Adrenal gland (tissue), 12 donors: ENCODE results near the gene SLC12A5. TPM values are rescaled to one million over a fixed set of nuclear protein-coding genes. Genes with fewer than 3 reads are reported as not detected.

Experiments
- DNase-seq, 7 donors: peaks; one replicate each; pipeline ENCODE4 v3.0.0-alpha.2; 2019 to 2020
- H3K27ac ChIP-seq, 5 donors: fragments of 200-600 bp; sonication (generic) in 4 of 5; 1 replicate in 3 of 5; 2 replicates in 2 of 5; pipeline versions ENCODE4 v1.5.1 to v1.8.0; 2016 to 2020; ENCODE audit warnings: mild to moderate bottlenecking in 1 of 5
- H3K27me3 ChIP-seq: fragments of 200-600 bp; 2 replicates; pipeline ENCODE4 v1.8.0; 2021
- H3K36me3 ChIP-seq, 2 donors: fragments of 200-600 bp; replicated peaks in 1 of 2; 1 replicate in 1 of 2; 2 replicates in 1 of 2; pipeline versions ENCODE4 v1.5.1 to v1.8.0; 2018 to 2022
- H3K4me1 ChIP-seq, 2 donors: fragments of 200-600 bp; replicated peaks in 1 of 2; 1 replicate in 1 of 2; 2 replicates in 1 of 2; pipeline versions ENCODE4 v1.5.1 to v1.8.0; 2018 to 2021
- H3K4me3 ChIP-seq, 4 donors: fragments of 200-600 bp; sonication (generic) in 3 of 4; one replicate each; pipeline ENCODE4 v1.5.1; 2016 to 2018
- H3K9me3 ChIP-seq, 3 donors: fragments of 200-600 bp; sonication (generic) in 1 of 3; replicated peaks in 1 of 3; 1 replicate in 2 of 3; 2 replicates in 1 of 3; pipeline versions ENCODE4 v1.5.1 to v1.8.0; 2016 to 2021
- CTCF ChIP-seq, 6 experiments: fragments of 450-650 bp in 4 of 6; fragments of 200-600 bp in 2 of 6; sonication (generic) in 1 of 6; IDR thresholded peaks; 1 replicate in 5 of 6; 2 replicates in 1 of 6; pipeline versions ENCODE4 v1.5.1 to v1.8.0; 2016 to 2021; ENCODE audit warnings: antibody characterized with exemption in 6 of 6, mild to moderate bottlenecking in 2 of 6, moderate library complexity in 1 of 6
- POLR2A ChIP-seq, 2 donors: fragments of 450-650 bp; IDR thresholded peaks; one replicate each; pipeline ENCODE4 v1.6.1; 2017; ENCODE audit warnings: antibody characterized with exemption in 2 of 2, mild to moderate bottlenecking in 2 of 2, moderate library complexity in 1 of 2
- WGBS, 4 donors: extraction: QIAGEN DNeasy Blood & Tissue Kit in 2 of 4; methylation state at CpG; one replicate each; pipeline versions ENCODE4 v1.1.5 to v1.1.7; 2013 to 2017; 5-methylcytosine and 5-hydroxymethylcytosine counted together
- intact Hi-C, 2 donors: fragments of 100-400 bp; cut with DNase I; formaldehyde crosslinking; loops; one replicate each; pipeline versions ENCODE4 v1.14.1 to v1.15.0; 2022 to 2023
- polyA plus RNA-seq, 3 donors: library from polyadenylated mRNA; stranded (reverse); fragments of 200-250 nt in 2 of 3; fragments of 350-450 nt in 1 of 3; fragmentation: Illumina TruSeq in 1 of 3; extraction: RNeasy Lipid Tissue Mini Kit (QIAGEN cat#74804) in 1 of 3; gene quantifications; one replicate each; pipeline ENCODE4 v1.2.3, GENCODE V29; 2013 to 2014
- total RNA-seq, 9 donors: library from RNA; depleted of rRNA in 4 of 9; stranded (reverse); fragments of >200 nt in 4 of 9; fragments of 120-200 nt in 1 of 9; fragmentation: NEBNext Ultra II Directional in 1 of 9; extraction: Animal tissue kit (Norgen Biotek cat#: 25700) in 1 of 9; gene quantifications; one replicate each; pipeline versions ENCODE4 v1.1.0 to v1.2.4, GENCODE V29; 2013 to 2023
- donor health status: healthy with polysubstance abuse.
- donor health status: Bipolar disorder and iron deficiency.
- donor health status: DM: yes; HTN: yes; CAD: no.
- donor health status: DM: no; HTN: no; CAD: no.
- donor health status: DM: no; HTN: no; CAD: no.
- donor health status: DM: yes; HTN: yes; CAD: no.

SLC12A5 gene
- total and polyA plus RNA-seq, 12 donors, result 0.30 to 121 (median 16.2) TPM

DNA sequence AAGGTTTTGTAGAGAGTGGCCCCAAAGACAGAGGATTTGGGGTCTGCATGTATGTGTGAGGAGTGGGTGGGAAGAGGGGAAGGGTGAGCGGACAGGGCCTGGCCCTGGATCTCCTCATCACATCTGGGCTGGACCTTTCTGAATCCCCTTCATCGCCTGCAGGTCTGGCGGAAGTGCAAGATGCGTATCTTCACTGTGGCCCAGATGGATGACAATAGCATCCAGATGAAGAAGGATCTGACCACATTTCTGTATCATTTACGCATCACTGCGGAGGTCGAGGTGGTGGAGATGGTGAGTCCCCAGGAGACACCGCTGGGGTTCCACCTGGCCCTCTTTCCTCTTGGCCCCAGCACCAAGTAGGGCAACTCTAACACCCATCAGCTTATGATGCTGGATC, 24.4 kb downstream of the SLC12A5 start:
- TF ChIP-seq POLR2A (IDR thresholded peaks at IDR 0.05) (no peak), CTCF (IDR thresholded peaks at IDR 0.05) (no peak)
- Histone ChIP-seq H3K9me3 (no peaks in the 10 kb centered on the region), H3K4me1 (peaks cover 7 to 11% of the 10 kb centered on the region in 2 donors), H3K27ac (no peak overlapping the region), H3K4me3 (no peak overlapping the region), H3K27me3 (no peaks in the 10 kb centered on the region), H3K36me3 (no peaks in the 10 kb centered on the region)
- 88 to 94% (median 91%) methylated on average over 5 to 8 of the region's 8 CpGs for WGBS, 4 donors
- no peak for DNase-seq
- intact Hi-C loops, result no loop called here

GRCh38 chr20:46054606-46055005, 25.6 kb downstream of the SLC12A5 start:
- Histone ChIP-seq H3K9me3 (no peaks in the 10 kb centered on the region), H3K36me3 (no peaks in the 10 kb centered on the region), H3K4me1 (peaks cover 7 to 21% of the 10 kb centered on the region in 2 donors), H3K27me3 (no peaks in the 10 kb centered on the region), H3K4me3 (no peak overlapping the region), H3K27ac (no peak overlapping the region)
- DNase-seq, result no peak
- 49 to 61% (median 54%) methylated on average over 6 of the region's 6 CpGs for WGBS, 4 donors
- TF ChIP-seq CTCF (IDR thresholded peaks at IDR 0.05) (no peak), POLR2A (IDR thresholded peaks at IDR 0.05) (no peak)
- intact Hi-C loops, result no loop called here

- no peak overlapping the region for H3K4me3 ChIP-seq
- no peaks in the 10 kb centered on the region for H3K27me3 ChIP-seq
- no peaks in the 10 kb centered on the region for H3K36me3 ChIP-seq
- H3K27ac ChIP-seq, result no peak overlapping the region
- TF ChIP-seq CTCF (IDR thresholded peaks at IDR 0.05), result no peak
- TF ChIP-seq POLR2A (IDR thresholded peaks at IDR 0.05), result no peak
- peaks cover 7 to 27% of the 10 kb centered on the region in 2 donors for H3K4me1 ChIP-seq
- intact Hi-C loops, result no loop called here
- peak in 1 of 7 donors; percentile 14 for DNase-seq
- H3K9me3 ChIP-seq, result no peaks in the 10 kb centered on the region
- 24 to 60% (median 53%) methylated on average over 1 of the region's 1 CpG for WGBS, 4 donors
Measured at GRCh38 chr20:46055269-46055668, 26.3 kb downstream of the SLC12A5 start.

DNA sequence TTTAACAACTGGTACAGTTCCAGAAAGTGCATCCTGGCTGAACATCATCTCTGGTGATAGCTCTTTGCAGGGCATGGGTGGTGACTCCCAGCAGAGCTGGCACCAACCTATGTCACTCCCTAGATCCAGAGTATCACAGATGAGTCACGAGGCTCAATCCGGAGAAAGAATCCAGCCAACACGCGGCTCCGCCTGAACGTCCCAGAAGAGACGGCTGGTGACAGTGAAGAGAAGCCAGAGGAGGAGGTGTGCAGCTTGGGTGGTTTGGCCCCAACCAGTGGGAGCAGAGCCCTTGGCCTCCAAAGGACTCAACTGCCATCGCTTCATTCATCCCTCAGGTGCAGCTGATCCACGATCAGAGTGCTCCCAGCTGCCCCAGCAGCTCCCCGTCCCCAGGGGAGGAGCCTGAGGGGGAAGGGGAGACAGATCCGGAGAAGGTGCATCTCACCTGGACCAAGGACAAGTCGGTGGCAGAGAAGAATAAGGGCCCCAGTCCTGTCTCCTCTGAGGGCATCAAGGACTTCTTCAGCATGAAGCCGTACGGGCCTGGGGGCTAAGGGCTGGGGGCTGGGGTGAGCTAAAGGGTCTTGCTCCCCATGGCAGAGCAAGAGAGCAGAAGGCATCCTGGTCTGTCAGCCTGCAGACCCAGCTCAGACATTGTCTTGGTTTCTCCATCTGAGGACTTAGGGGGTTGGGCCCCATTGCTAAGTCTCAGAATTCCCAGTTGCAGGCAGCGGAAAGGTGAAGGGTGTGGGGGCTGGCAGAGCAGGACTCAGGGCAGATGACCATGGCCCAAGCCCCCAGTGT, 27.2 kb downstream of the SLC12A5 start:
- TF ChIP-seq POLR2A (IDR thresholded peaks at IDR 0.05) (no peak), CTCF (IDR thresholded peaks at IDR 0.05) (no peak)
- peaks cover 0 to under 1% of the 10 kb centered on the region in 2 donors for H3K36me3 ChIP-seq
- no peak overlapping the region for H3K4me3 ChIP-seq
- H3K27ac ChIP-seq, result no peak overlapping the region
- peak in 1 of 7 donors; percentile 45 for DNase-seq
- no peaks in the 10 kb centered on the region for H3K27me3 ChIP-seq
- peaks cover 7 to 37% of the 10 kb centered on the region in 2 donors for H3K4me1 ChIP-seq
- H3K9me3 ChIP-seq, result no peaks in the 10 kb centered on the region
- intact Hi-C loops, result no loop called here
- WGBS, 4 donors, result 71 to 84% (median 77%) methylated on average over 15 of the region's 15 CpGs
